ENCODE results near the gene RAB11FIP3. TPM values are rescaled to one million over a fixed set of nuclear protein-coding genes. Genes with fewer than 3 reads are reported as not detected.

Gene RAB11FIP3
- total RNA-seq, 3 donors from 2014 or later, result 22.0 to 44.6 (median 24.5) TPM

DNA sequence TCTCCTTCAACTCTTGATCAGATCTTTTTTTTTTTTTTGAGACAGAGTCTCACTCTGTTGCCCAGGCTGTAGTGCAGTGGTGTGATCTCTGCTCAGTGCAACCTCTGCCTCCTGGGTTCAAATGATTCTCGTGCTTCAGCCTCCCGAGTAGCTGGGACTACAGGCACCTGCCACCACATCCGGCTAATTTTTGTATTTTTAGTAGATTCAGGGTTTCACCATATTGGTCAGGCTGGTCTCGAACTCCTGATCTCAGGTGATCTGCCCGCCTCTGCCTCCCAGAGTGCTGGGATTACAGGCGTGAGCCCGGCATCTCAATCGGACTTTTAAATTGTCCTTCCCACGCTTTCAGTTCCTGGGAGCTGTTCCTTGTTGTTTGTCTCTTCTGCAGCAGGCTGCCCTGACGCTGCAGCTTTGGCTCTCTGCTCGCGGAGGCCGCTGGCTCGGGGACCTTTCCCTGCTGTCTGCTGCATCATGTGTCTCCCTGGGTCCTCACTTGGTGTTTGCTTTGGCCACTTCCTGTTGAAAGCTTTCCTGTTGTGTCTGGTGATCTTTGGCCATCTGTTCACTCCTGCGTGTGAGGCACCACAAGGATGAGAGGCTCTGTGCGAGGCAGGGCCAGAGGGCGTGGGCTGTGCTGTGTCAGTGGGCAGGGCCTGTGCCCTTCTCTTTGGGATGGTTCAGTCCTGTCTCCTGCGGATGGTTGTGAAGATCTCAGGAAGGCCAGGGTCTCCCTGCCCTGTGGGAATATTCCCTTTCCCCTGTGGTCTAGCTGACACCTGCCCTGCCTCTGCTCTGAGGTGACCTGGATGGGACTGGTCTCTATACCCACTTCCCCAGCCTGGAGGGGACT lies 83.7 kb downstream of the RAB11FIP3 start:
- H3K27ac ChIP-seq, result no peak overlapping the region
- no peaks in the 10 kb centered on the region for H3K9me3 ChIP-seq
- TF ChIP-seq, protein P1, sequence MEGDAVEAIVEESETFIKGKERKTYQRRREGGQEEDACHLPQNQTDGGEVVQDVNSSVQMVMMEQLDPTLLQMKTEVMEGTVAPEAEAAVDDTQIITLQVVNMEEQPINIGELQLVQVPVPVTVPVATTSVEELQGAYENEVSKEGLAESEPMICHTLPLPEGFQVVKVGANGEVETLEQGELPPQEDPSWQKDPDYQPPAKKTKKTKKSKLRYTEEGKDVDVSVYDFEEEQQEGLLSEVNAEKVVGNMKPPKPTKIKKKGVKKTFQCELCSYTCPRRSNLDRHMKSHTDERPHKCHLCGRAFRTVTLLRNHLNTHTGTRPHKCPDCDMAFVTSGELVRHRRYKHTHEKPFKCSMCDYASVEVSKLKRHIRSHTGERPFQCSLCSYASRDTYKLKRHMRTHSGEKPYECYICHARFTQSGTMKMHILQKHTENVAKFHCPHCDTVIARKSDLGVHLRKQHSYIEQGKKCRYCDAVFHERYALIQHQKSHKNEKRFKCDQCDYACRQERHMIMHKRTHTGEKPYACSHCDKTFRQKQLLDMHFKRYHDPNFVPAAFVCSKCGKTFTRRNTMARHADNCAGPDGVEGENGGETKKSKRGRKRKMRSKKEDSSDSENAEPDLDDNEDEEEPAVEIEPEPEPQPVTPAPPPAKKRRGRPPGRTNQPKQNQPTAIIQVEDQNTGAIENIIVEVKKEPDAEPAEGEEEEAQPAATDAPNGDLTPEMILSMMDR (IDR thresholded peaks at IDR 0.05), result no peak
- TF ChIP-seq POLR2A (IDR thresholded peaks at IDR 0.05) (no peak), POLR2AphosphoS5 (IDR thresholded peaks at IDR 0.05) (no peak)

DNA sequence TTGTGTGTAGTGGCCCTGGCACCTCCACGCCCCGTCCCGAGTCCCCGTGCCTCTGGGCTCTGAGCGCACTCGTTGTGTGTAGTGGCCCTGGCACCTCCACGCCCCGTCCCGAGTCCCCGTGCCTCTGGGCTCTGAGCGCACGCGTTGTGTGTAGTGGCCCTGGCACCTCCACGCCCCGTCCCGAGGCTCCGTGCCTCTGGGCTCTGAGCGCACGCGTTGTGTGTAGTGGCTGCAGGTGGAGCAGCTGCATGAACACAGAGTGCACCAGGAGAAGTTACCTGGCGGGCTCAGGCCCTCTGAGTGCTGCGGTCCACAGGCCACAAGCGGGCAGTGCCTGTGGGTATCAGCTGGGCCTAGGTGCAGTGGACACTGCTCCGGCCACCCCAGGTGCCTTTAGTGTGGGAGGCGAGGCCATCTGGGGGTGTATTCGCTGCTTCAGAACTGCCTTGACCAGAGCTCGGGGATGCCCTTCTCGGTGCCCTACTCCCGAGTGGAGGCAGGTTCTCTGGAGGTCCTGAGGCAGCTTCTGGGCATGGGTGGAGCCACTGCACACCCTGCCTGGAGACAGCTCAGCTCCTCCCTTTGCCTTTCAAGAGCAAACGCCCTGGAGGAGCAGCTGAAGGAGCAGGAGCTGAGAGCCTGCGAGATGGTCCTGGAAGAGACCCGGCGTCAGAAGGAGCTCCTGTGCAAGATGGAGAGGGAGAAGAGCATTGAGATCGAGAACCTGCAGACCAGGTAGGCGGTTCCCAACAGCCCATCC lies 84.8 kb downstream of the RAB11FIP3 start:
- Histone ChIP-seq H3K9me3 (no peaks in the 10 kb centered on the region), H3K4me1 (no peaks in the 10 kb centered on the region), H3K36me3 (no peaks in the 10 kb centered on the region), H3K4me3 (no peak overlapping the region), H3K27me3 (no peaks in the 10 kb centered on the region), H3K27ac (no peak overlapping the region)
- no peak for DNase-seq (ENCODE audit: low spot score in 2 of 2)
- intact Hi-C loops (cut with DNase I; ENCODE audit: low total_unique reads), result no loop called here
- TF ChIP-seq POLR2AphosphoS5 (IDR thresholded peaks at IDR 0.05) (no peak), POLR2A (IDR thresholded peaks at IDR 0.05) (no peak)
- TF ChIP-seq, protein P1 (IDR thresholded peaks at IDR 0.05), result no peak

More for the DNA sequence above, 83.7 kb downstream of the RAB11FIP3 start:
- Histone ChIP-seq H3K4me3 (no peak overlapping the region), H3K4me1 (no peaks in the 10 kb centered on the region), H3K27me3 (no peaks in the 10 kb centered on the region), H3K36me3 (no peaks in the 10 kb centered on the region)
- DNase-seq (ENCODE audit: low spot score in 2 of 2), result no peak
- intact Hi-C loops (cut with DNase I; ENCODE audit: low total_unique reads), result no loop called here

DNA sequence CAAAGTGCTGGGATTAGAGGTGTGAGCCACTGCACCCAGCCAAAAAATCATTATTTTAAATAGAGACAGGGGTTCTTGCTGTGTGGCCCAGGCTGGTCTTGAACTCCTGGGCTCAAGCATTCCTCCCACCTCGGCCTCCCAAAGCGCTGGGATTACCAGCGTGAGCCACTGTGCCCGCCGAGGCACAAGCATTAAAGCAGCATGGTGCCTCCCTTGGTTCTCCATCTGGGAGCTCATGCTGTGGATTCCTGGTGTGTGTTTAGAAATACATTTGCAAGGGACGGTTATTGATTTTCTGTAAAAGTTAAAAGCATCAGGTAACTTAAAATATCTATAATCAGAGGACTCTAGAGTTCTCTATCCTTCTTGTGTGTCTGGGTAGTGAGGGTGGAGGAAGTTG lies 87.4 kb downstream of the RAB11FIP3 start:
- intact Hi-C loops (cut with DNase I; ENCODE audit: low total_unique reads), result no loop called here
- no peak for TF ChIP-seq POLR2AphosphoS5 (IDR thresholded peaks at IDR 0.05)
- no peak for TF ChIP-seq POLR2A (IDR thresholded peaks at IDR 0.05)
- TF ChIP-seq, protein P1 (IDR thresholded peaks at IDR 0.05), result no peak
- Histone ChIP-seq H3K27ac (no peak overlapping the region), H3K36me3 (no peaks in the 10 kb centered on the region), H3K4me3 (no peak overlapping the region), H3K9me3 (no peaks in the 10 kb centered on the region), H3K4me1 (no peaks in the 10 kb centered on the region), H3K27me3 (no peaks in the 10 kb centered on the region)
- no peak for DNase-seq (ENCODE audit: low spot score in 2 of 2)

DNA sequence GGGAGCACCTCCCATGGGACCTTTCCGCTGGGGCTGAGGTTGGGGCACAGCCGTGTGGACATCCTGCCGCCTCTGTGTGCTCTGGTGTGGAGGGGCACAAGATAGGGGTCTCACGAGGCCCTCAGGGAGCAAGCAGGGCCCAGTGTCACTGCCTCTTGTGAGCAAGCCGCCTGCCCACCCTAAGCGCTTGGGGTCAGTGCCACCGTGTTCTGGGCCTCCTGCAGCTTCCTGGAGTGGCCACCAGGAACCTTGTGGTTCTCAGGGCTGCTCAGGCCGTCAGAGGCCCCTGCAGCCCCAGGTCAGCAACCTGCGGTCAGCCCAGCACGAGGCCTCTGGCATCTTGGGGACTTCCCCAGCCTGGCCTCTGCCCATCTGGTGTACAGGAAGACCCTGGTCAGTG lies 88.5 kb downstream of the RAB11FIP3 start:
- Histone ChIP-seq H3K9me3 (no peaks in the 10 kb centered on the region), H3K4me3 (no peak overlapping the region)

More for the DNA sequence above, 88.5 kb downstream of the RAB11FIP3 start:
- H3K27me3 ChIP-seq, result no peaks in the 10 kb centered on the region
- H3K4me1 ChIP-seq, result no peaks in the 10 kb centered on the region
- DNase-seq (ENCODE audit: low spot score in 2 of 2), result no peak
- H3K36me3 ChIP-seq, result no peaks in the 10 kb centered on the region
- no peak for TF ChIP-seq POLR2AphosphoS5 (IDR thresholded peaks at IDR 0.05)
- TF ChIP-seq, protein P1 (IDR thresholded peaks at IDR 0.05), result no peak
- TF ChIP-seq POLR2A (IDR thresholded peaks at IDR 0.05), result no peak
- intact Hi-C loops (cut with DNase I; ENCODE audit: low total_unique reads), result no loop called here
- H3K27ac ChIP-seq, result no peak overlapping the region

Measured in breast epithelium (tissue), 4 donors.